H1 (cell line): ENCODE data around the gene PACSIN1. TPM values are rescaled to one million over a fixed set of nuclear protein-coding genes. Genes with fewer than 3 reads are reported as not detected.

ENCODE experiments used
- CTCF ChIA-PET: fragments of 300-600 bp; sonication (Branson Sonifier 250); formaldehyde crosslinking; loops from one replicate; lab custom pipeline; 2021; ENCODE audit not compliant: partially characterized antibody; lab: Charles Lee
- POLR2A ChIA-PET: fragments of 300-600 bp; sonication (Branson Sonifier 250); formaldehyde crosslinking; loops from one replicate; lab custom pipeline; 2021; ENCODE audit warnings: inconsistent platforms; ENCODE audit not compliant: partially characterized antibody; lab: Charles Lee
- DNase-seq, 2 experiments: peaks; one replicate each; pipeline versions ENCODE4 v3.0.0 to v3.0.0-alpha.2; 2010 to 2022; ENCODE audit warnings: low spot score in 2 of 2, low read depth in 1 of 2, mixed read lengths in 1 of 2
- FAIRE-seq: peaks from 2 replicates; lab custom pipeline; 2011; peaks lifted over from hg19 to GRCh38; lab: Jason Lieb, UNC
- H2AFZ ChIP-seq: 2 replicates; pipeline ENCODE4 v1.8.1; 2012; ENCODE audit warnings: low read length, inconsistent platforms
- H2AK5ac ChIP-seq: 2 replicates; pipeline ENCODE4 v1.6.1; 2013; ENCODE audit warnings: low read depth, low read length
- H2BK120ac ChIP-seq: replicated peaks from 2 replicates; pipeline ENCODE3; 2013; ENCODE audit warnings: low read depth, low read length, inconsistent platforms
- H2BK12ac ChIP-seq: 2 replicates; pipeline ENCODE4 v1.6.1; 2013; ENCODE audit warnings: low read depth, low read length
- H2BK15ac ChIP-seq: 2 replicates; pipeline ENCODE4 v1.6.1; 2013; ENCODE audit warnings: low read length
- H2BK20ac ChIP-seq: 2 replicates; pipeline ENCODE4 v1.6.1; 2013; ENCODE audit warnings: low read length
- H2BK5ac ChIP-seq: 2 replicates; pipeline ENCODE4 v1.6.1; 2013; ENCODE audit warnings: low read depth, low read length
- H3K14ac ChIP-seq: 2 replicates; pipeline ENCODE4 v1.6.1; 2013; ENCODE audit warnings: inconsistent platforms; ENCODE audit not compliant: insufficient read length
- H3K18ac ChIP-seq: 2 replicates; pipeline ENCODE4 v1.6.1; 2013; ENCODE audit warnings: low read length; ENCODE audit errors: extremely low read depth
- H3K23ac ChIP-seq: 2 replicates; pipeline ENCODE4 v1.6.1; 2013; ENCODE audit warnings: inconsistent platforms; ENCODE audit not compliant: insufficient read length
- H3K23me2 ChIP-seq: 2 replicates; pipeline ENCODE4 v1.6.1; 2013; ENCODE audit warnings: low read depth, low read length
- H3K27ac ChIP-seq: 2 replicates; pipeline ENCODE4 v1.6.1; 2011; ENCODE audit warnings: low read depth, low read length, inconsistent platforms
- H3K27me3 ChIP-seq, 4 experiments: replicated peaks in 1 of 4; 1 replicate in 1 of 4; 2 replicates in 3 of 4; pipeline versions ENCODE4 v1.6.1 to v1.8.1; 2011 to 2013; ENCODE audit warnings: low read length in 3 of 4, mild to moderate bottlenecking in 3 of 4, inconsistent platforms in 2 of 4, mixed read lengths in 2 of 4, moderate library complexity in 1 of 4; ENCODE audit not compliant: control insufficient read depth in 3 of 4, insufficient read depth in 3 of 4; ENCODE audit errors: extremely low read depth in 1 of 4
- H3K36me3 ChIP-seq, 4 experiments: 2 replicates each; pipeline versions ENCODE4 v1.6.1 to v1.8.1; 2011 to 2013; ENCODE audit warnings: mild to moderate bottlenecking in 4 of 4, low read length in 3 of 4, moderate library complexity in 2 of 4, control low read depth in 1 of 4, inconsistent platforms in 1 of 4; ENCODE audit not compliant: insufficient read depth in 4 of 4, control insufficient read depth in 2 of 4
- H3K4ac ChIP-seq: replicated peaks from 2 replicates; pipeline ENCODE3; 2013; ENCODE audit warnings: low read length, low read depth, mixed read lengths, inconsistent platforms; ENCODE audit not compliant: insufficient read length
- H3K4me1 ChIP-seq, 4 experiments: replicated peaks in 1 of 4; 1 replicate in 1 of 4; 2 replicates in 3 of 4; pipeline versions ENCODE4 v1.6.1 to v1.8.1; 2011 to 2013; ENCODE audit warnings: low read length in 3 of 4, inconsistent platforms in 2 of 4, mixed read lengths in 1 of 4; ENCODE audit not compliant: insufficient read depth in 4 of 4, control insufficient read depth in 3 of 4
- H3K4me2 ChIP-seq, 2 experiments: 2 replicates each; pipeline versions ENCODE4 v1.6.1 to v1.8.1; 2011 to 2013; ENCODE audit warnings: low read depth in 2 of 2, low read length in 2 of 2, control low read depth in 1 of 2, inconsistent platforms in 1 of 2, mild to moderate bottlenecking in 1 of 2; ENCODE audit not compliant: insufficient read depth in 1 of 2
- H3K4me3 ChIP-seq, 4 experiments: fragments of 200-600, 300-600 bp in 1 of 4; sonication (generic), shearing (Covaris generic), sonication (Bioruptor Twin) in 1 of 4; 2 replicates each; pipeline versions ENCODE4 v1.5.1 to v1.8.1; 2011 to 2016; ENCODE audit warnings: low read length in 4 of 4, low read depth in 3 of 4, control low read depth in 2 of 4, inconsistent platforms in 2 of 4, mild to moderate bottlenecking in 2 of 4, mixed read lengths in 1 of 4, moderate library complexity in 1 of 4; ENCODE audit not compliant: insufficient read depth in 2 of 4; ENCODE audit errors: extremely low read depth in 1 of 4
- H3K56ac ChIP-seq: replicated peaks from 2 replicates; pipeline ENCODE3; 2013; ENCODE audit warnings: low read depth, mild to moderate bottlenecking, mixed read lengths, low read length, inconsistent platforms; ENCODE audit not compliant: insufficient read length
- H3K79me1 ChIP-seq: 2 replicates; pipeline ENCODE4 v1.6.1; 2013; ENCODE audit warnings: low read depth, low read length, control low read depth
- H3K79me2 ChIP-seq, 2 experiments: 2 replicates each; pipeline versions ENCODE4 v1.6.1 to v1.8.1; 2012 to 2013; ENCODE audit warnings: low read length in 2 of 2, mild to moderate bottlenecking in 2 of 2, inconsistent platforms in 1 of 2; ENCODE audit not compliant: insufficient read depth in 2 of 2, control insufficient read depth in 1 of 2
- H3K9ac ChIP-seq, 4 experiments: replicated peaks in 1 of 4; 1 replicate in 1 of 4; 2 replicates in 3 of 4; pipeline versions ENCODE4 v1.6.1 to v1.8.1; 2011 to 2013; ENCODE audit warnings: low read depth in 3 of 4, low read length in 3 of 4, control low read depth in 2 of 4, mild to moderate bottlenecking in 2 of 4, moderate library complexity in 2 of 4, inconsistent platforms in 1 of 4; ENCODE audit errors: extremely low read depth in 1 of 4
- H3K9me3 ChIP-seq, 2 experiments: 2 replicates each; pipeline versions ENCODE4 v1.6.1 to v1.8.1; 2012 to 2013; ENCODE audit warnings: mild to moderate bottlenecking in 2 of 2, moderate library complexity in 2 of 2, control low read depth in 1 of 2, inconsistent platforms in 1 of 2, low read depth in 1 of 2, low read length in 1 of 2, mixed read lengths in 1 of 2; ENCODE audit not compliant: insufficient read depth in 2 of 2
- H4K20me1 ChIP-seq, 2 experiments: replicated peaks in 1 of 2; 2 replicates each; pipeline versions ENCODE3 to v1.8.1; 2011 to 2013; ENCODE audit warnings: inconsistent platforms in 2 of 2, low read length in 2 of 2, mild to moderate bottlenecking in 1 of 2; ENCODE audit not compliant: insufficient read depth in 2 of 2, control insufficient read depth in 1 of 2
- H4K5ac ChIP-seq: 2 replicates; pipeline ENCODE4 v1.6.1; 2013; ENCODE audit warnings: low read length, low read depth, mixed read lengths, inconsistent platforms; ENCODE audit not compliant: insufficient read length
- H4K8ac ChIP-seq: 2 replicates; pipeline ENCODE4 v1.8.0; 2013; ENCODE audit warnings: mild to moderate bottlenecking, moderate library complexity, low read length, inconsistent platforms; ENCODE audit not compliant: insufficient read depth; ENCODE audit errors: extremely low read depth
- H4K91ac ChIP-seq: replicated peaks from 2 replicates; pipeline ENCODE3; 2013; ENCODE audit warnings: low read length, mixed read lengths, inconsistent platforms; ENCODE audit not compliant: insufficient read length
- ASH2L ChIP-seq: fragments of 200-600, 300-600 bp; sonication (generic); IDR thresholded peaks from one replicate; pipeline ENCODE4 v1.7.1; 2017; ENCODE audit warnings: low read length
- ATF2 ChIP-seq: IDR thresholded peaks from 2 replicates; pipeline ENCODE4 v1.6.1; 2012; ENCODE audit warnings: low read length, inconsistent platforms
- ATF3 ChIP-seq: IDR thresholded peaks from 2 replicates; pipeline ENCODE4 v1.6.1; 2011; ENCODE audit warnings: low read depth, mild to moderate bottlenecking, low read length; ENCODE audit not compliant: insufficient read depth
- CHD2 ChIP-seq: IDR thresholded peaks from 2 replicates; pipeline ENCODE4 v1.6.1; 2012; ENCODE audit warnings: low read length, improper control_type of control experiment
- EGR1 ChIP-seq: IDR thresholded peaks from 2 replicates; pipeline ENCODE4 v1.6.1; 2011; ENCODE audit warnings: low read depth, low read length, borderline replicate concordance
- EP300 ChIP-seq, 2 experiments: IDR thresholded peaks; 1 replicate in 1 of 2; 2 replicates in 1 of 2; pipeline ENCODE4 v1.6.1; 2011 to 2012; ENCODE audit warnings: low read depth in 2 of 2, low read length in 2 of 2, mild to moderate bottlenecking in 2 of 2, borderline replicate concordance in 1 of 2, inconsistent platforms in 1 of 2, moderate library complexity in 1 of 2
- KDM5A ChIP-seq: fragments of 200-600 bp; IDR thresholded peaks from 2 replicates; pipeline ENCODE4 v1.7.1; 2012; ENCODE audit warnings: mild to moderate bottlenecking, low read length, inconsistent platforms, mixed read lengths
- SP2 ChIP-seq: IDR thresholded peaks from 2 replicates; pipeline ENCODE4 v1.6.1; 2012; ENCODE audit warnings: mild to moderate bottlenecking, low read length, inconsistent platforms
- TAF1 ChIP-seq: IDR thresholded peaks from 2 replicates; pipeline ENCODE4 v1.6.1; 2011; ENCODE audit warnings: mild to moderate bottlenecking, low read depth, low read length
- TCF12 ChIP-seq: IDR thresholded peaks from 2 replicates; pipeline ENCODE4 v1.6.1; 2011; ENCODE audit warnings: low read depth, mild to moderate bottlenecking, low read length
- WGBS, 2 experiments: shearing (Covaris generic) in 1 of 2; methylation state at CpG; one replicate each; pipeline versions ENCODE4 v1.1.6 to v1.1.7; 2013 to 2015; ENCODE audit warnings: low lambda C conversion rate in 2 of 2, mixed read lengths in 2 of 2, inconsistent platforms in 1 of 2, low coverage in 1 of 2, missing lambda C conversion rate in 1 of 2; ENCODE audit not compliant: insufficient replicate concordance in 2 of 2, insufficient coverage in 1 of 2, insufficient read length in 1 of 2; ENCODE audit errors: extremely low coverage in 1 of 2, missing lambda C conversion rate in 1 of 2; 5-methylcytosine and 5-hydroxymethylcytosine counted together
- polyA plus RNA-seq, 7 experiments: library from polyadenylated mRNA; depleted of rRNA in 3 of 7; stranded (reverse) in 5 of 7; unstranded in 2 of 7; fragments of >200 nt in 5 of 7; fragments of 200-250 nt in 2 of 7; gene quantifications; 1 replicate in 5 of 7; 2 replicates in 1 of 7; 4 replicates in 1 of 7; pipeline versions ENCODE4 v1.2.1 to v1.2.3, GENCODE V29; 2011 to 2013; ENCODE audit warnings: missing spikeins in 2 of 7, mixed read lengths in 2 of 7
- total RNA-seq: library from RNA; stranded (reverse); fragmentation: NEBNext Ultra II Directional; extraction: Animal tissue kit (Norgen Biotek cat#: 25700); gene quantifications from 2 replicates; pipeline ENCODE4 v1.2.1, GENCODE V29; 2021

PACSIN1 gene
- total and polyA plus RNA-seq, 2 of the 8 experiments (the other 6 are each of a cell fraction or from before 2014, with no cell fraction given), result 5.9 to 11.1 TPM

- Histone ChIP-seq H3K9ac (no peak overlapping the region), H3K23me2 (no peaks in the 10 kb centered on the region), H3K14ac (no peak overlapping the region), H3K27me3 (no peaks in the 10 kb centered on the region), H2AK5ac (no peak overlapping the region), H3K79me1 (peaks cover 4% of the 10 kb centered on the region; the same call in 1 of the 2 replicates), H3K4me2 (no peak overlapping the region), H2AFZ (no peak overlapping the region), H4K8ac (no peak overlapping the region), H3K56ac (no peak overlapping the region), H2BK15ac (no peak overlapping the region), H2BK120ac (no peak overlapping the region), H3K18ac (no peak overlapping the region), H2BK12ac (no peak overlapping the region), H4K20me1 (peaks cover 0 to 3% of the 10 kb centered on the region in 2 experiments), H2BK5ac (no peak overlapping the region), H3K4ac (no peak overlapping the region), H2BK20ac (no peak overlapping the region), H3K4me1 (peaks cover 0 to 17% (median 5%) of the 10 kb centered on the region in 4 experiments; a peak in 4 of 7 replicates), H4K91ac (no peak overlapping the region), H3K79me2 (no peaks in the 10 kb centered on the region), H4K5ac (no peak overlapping the region), H3K4me3 (no peak overlapping the region), H3K27ac (no peak overlapping the region), H3K23ac (no peak overlapping the region), H3K36me3 (no peaks in the 10 kb centered on the region), H3K9me3 (no peaks in the 10 kb centered on the region; a peak in 1 of 4 replicates)
- TF ChIP-seq EP300 (IDR thresholded peaks at IDR 0.05; ENCODE audit: borderline replicate concordance in 1 of 2, low read depth in 2 of 2, low read length in 2 of 2), result no peak
- TF ChIP-seq TCF12, result no peak
- TF ChIP-seq TAF1, result no peak
- TF ChIP-seq SP2, result no peak
- TF ChIP-seq ATF3, result no peak
- TF ChIP-seq KDM5A, result no peak
- no peak for TF ChIP-seq ATF2
- TF ChIP-seq EGR1, result no peak
- TF ChIP-seq ASH2L, result no peak
- TF ChIP-seq CHD2, result no peak
- POLR2A ChIA-PET, result interaction anchor here (0.8 to 1.6 kb wide), 2 partner anchors 16 to 51 kb away, joined by 3 read pairs; no protein-coding TSS in a partner anchor
- FAIRE-seq (no peak), DNase-seq (no peak)
- 98% methylated on average over 2 of the region's 2 CpGs; no CpG with 5 or more reads in 1 of the 2 experiments for WGBS, 2 experiments
- CTCF ChIA-PET, result interaction anchor here (0.9 to 4.1 kb wide), 5 partner anchors 8 to 22 kb away, joined by 3 to 13 read pairs (median 3); partner anchors contain the start of gene PACSIN1
Observed at GRCh38 chr6:34474754-34475153, 8.9 kb downstream of the PACSIN1 start.
